ENCODE measurements around the gene TMEM33. TPM values are rescaled to one million over a fixed set of nuclear protein-coding genes. Genes with fewer than 3 reads are reported as not detected.

TMEM33 gene
- total and polyA plus RNA-seq, 2 donors = 12.4 to 54.5 TPM

DNA sequence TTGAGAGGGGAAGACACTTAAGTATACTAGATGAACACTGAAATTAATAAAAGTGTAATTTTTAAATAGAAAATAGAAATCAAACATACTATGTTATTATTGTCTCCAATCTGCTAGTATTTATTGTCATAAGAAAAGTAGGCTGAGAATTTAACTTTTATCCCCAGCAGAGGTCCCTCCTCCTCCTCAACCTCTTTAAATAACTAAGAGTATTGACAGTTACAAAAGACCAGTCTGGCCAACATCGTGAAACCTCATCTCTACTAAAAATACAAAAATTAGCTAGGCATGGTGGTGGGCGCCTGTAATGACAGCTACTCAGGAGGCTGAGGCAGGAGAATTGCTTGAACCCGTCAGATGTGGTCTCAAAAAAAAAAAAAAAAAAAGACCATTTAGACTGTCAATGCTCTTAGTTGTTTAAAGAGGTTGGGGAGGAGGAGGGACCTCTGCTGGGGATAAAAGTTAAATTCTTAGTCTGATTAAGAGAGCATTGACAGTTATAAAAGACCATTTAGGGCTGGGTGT, 59.3 kb downstream of the TMEM33 start:
- Histone ChIP-seq H3K4me1 (ENCODE audit: insufficient read depth) (no peaks in the 10 kb centered on the region), H3K27ac (ENCODE audit: low read depth) (no peak overlapping the region), H3K4me3 (ENCODE audit: low read depth, low read length) (no peak overlapping the region), H3K36me3 (ENCODE audit: insufficient read depth) (no peaks in the 10 kb centered on the region)
- WGBS = 94% methylated on average over 3 of the region's 3 CpGs
- no peak for DNase-seq (ENCODE audit: extremely low spot score)

DNA sequence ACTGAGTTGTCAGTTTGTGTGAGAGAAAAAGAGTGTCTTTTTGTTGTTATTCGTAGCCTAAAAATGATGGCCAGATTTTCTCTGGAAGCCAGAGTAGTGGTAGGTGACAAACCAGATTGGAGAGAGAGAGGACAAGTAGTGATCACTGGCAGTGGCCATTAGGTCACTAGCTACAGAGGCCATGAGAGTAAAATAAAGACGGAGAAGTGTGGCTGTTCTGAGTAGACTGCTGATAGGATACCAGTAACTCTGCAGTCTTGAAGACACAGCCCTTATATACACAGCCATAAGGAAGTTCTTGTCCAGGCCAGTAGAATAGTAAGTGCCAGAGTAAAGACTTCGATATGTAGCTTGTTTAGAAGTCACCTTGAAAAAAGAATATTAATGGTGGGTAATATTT, 62.8 kb downstream of the TMEM33 start:
- Histone ChIP-seq H3K36me3 (ENCODE audit: insufficient read depth) (no peaks in the 10 kb centered on the region), H3K4me3 (ENCODE audit: low read depth, low read length) (no peak overlapping the region), H3K4me1 (ENCODE audit: insufficient read depth) (no peaks in the 10 kb centered on the region), H3K27ac (ENCODE audit: low read depth) (no peak overlapping the region)
- no peak for DNase-seq (ENCODE audit: extremely low spot score)
- 88% methylated on average over 3 of the region's 3 CpGs for WGBS

DNA sequence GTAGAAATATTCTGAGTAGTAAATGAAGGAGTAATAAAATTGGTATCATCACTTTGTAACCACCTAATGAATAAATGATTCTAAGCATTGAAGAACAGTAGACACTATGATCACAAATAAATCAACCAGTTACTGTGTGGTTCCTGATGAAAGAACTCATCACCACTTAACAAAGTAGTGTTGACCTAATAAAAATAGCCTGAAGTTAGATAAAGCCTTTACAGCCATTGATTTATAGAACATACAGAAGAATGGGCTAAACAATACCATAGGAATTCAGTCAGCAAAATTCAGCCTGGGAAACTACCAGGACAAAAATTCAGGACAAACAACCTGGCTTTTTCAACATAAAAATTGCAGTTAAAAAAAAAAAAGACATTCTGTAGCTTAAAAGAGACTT, 64.1 kb downstream of the TMEM33 start:
- Histone ChIP-seq H3K27ac (ENCODE audit: low read depth) (no peak overlapping the region), H3K36me3 (ENCODE audit: insufficient read depth) (no peaks in the 10 kb centered on the region), H3K4me1 (ENCODE audit: insufficient read depth) (no peaks in the 10 kb centered on the region), H3K4me3 (ENCODE audit: low read depth, low read length) (no peak overlapping the region)
- DNase-seq (ENCODE audit: extremely low spot score) = no peak

DNA sequence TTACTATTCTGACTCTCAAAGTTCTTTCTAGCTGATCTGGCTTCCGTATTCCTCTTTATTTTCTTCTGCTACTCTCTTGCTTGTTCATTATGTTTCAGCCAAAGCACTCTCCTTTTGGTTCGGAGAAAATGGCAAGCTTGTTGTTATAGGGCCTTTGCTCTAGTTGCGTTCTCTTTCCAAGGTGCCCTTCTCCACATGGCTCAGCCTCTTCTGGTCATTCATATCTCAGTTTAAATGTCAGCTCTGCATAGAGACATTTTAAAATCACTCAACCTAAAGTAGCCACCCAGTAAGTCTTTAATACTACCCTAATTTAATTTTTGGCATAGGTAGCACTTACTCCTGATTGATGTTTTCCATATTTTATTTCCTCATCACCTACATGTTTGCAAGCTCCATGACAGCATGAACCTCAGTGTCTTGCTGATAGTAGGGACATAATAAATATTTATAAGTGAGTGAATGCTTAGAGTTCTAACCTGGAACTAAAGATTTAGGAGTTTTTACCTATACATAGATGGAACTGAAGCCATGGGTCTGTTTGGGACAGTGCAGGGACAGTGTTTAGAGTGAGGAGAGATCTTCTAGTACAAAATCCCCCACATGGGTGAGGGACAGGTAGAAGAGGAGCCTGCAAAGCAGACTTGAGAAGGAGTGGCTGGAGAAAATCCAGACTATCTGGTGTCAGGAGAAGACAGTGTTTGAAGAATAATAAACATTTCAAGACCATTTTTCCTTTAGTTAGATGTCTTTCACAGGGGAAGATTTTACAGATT, 73.0 kb downstream of the TMEM33 start:
- H3K4me3 ChIP-seq (ENCODE audit: low read depth, low read length) = no peak overlapping the region
- no peaks in the 10 kb centered on the region for H3K4me1 ChIP-seq (ENCODE audit: insufficient read depth)
- no peak overlapping the region for H3K27ac ChIP-seq (ENCODE audit: low read depth)
- DNase-seq (ENCODE audit: extremely low spot score) = no peak
- H3K36me3 ChIP-seq (ENCODE audit: insufficient read depth) = no peaks in the 10 kb centered on the region
- WGBS = 95% methylated on average over 3 of the region's 3 CpGs

Small RNAs within 50 kb of the gene (small RNA-seq; reads per million reads assigned to genes)
- not detected for gene AC108210.2

Other genes starting within 250 kb of the TMEM33 start
- gene PHOX2B, start 186.7 kb upstream of the TMEM33 start, total RNA-seq = 3.3 TPM
- gene PHOX2B, start 186.7 kb upstream of the TMEM33 start, polyA plus RNA-seq = 0.71 TPM
- gene DCAF4L1, start 46.3 kb downstream of the TMEM33 start, total RNA-seq = 0.16 TPM
- 0.06 TPM for gene DCAF4L1, start 46.3 kb downstream of the TMEM33 start, polyA plus RNA-seq
- gene SLC30A9, start 55.1 kb downstream of the TMEM33 start, total RNA-seq = 80.3 TPM
- gene SLC30A9, start 55.1 kb downstream of the TMEM33 start, polyA plus RNA-seq = 26.0 TPM
- 2.1 TPM for gene BEND4, start 217.2 kb downstream of the TMEM33 start, total RNA-seq
- 0.05 TPM for gene BEND4, start 217.2 kb downstream of the TMEM33 start, polyA plus RNA-seq

All from urinary bladder (tissue), 4 donors.